Stimulated activated CD8-positive, alpha-beta memory T cell treated with anti-CD3 and anti-CD28 coated beads, Interleukin-15, amount 100 ng/mL, for 1 hour (primary cell): Measurements from ENCODE around the gene RBMY1J.
"Not testable (repeated sequence)": the region's sequence is repeated elsewhere in the genome, so short reads cannot be mapped to it uniquely, and the experiment has no call there.

Experiments
- DNase-seq: peaks from one replicate; pipeline ENCODE4 v3.0.0-alpha.2; 2020; ENCODE audit warnings: low read depth

The RBMY1J gene

DNA sequence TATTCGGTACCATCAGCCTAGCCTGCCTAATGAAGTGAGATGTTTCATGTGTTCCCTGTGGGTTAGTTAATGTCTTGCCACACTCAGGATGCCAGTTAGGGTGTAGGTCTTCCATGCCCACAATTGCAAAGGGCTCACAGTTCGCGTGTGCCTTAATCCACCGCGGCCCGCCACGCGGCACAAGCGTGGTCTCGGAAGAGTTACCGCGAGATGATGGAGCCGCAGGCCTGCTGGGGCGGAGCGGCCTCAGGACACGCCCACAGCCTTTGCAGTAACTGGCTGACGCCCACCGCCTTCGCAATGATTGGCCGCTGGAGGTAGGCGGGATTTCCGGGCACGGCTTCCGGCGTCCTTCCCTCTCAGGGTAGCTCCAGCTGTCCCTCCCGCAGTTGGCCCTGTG is at the start of gene RBMY1J:
RBMY1J (plus strand) TSS at position 301 of the 400 bp plus-strand sequence. CDS start 2,038 bp downstream, outside the sequence.
- not testable (repeated sequence) for DNase-seq

DNA sequence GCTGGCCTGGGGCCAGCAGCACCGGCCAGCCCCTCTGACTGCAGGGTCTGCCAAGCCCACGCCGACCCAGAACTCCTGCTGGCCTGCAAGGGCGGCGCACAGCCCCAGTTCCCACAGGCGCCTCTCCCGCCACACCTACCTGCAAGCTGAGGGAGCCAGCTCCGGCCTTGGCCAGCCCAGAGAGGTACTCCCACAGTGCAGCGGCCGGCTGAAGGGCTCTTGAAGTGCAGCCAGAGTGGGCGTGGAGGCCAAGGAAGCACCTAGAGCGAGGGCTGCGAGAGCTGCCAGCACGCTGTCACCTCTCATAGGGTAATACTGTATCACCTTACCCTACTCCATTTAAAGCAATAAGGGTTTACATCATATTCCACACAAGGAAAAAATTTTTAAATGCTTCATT is 35.8 kb upstream of the RBMY1J start:
- no peak for DNase-seq

DNA sequence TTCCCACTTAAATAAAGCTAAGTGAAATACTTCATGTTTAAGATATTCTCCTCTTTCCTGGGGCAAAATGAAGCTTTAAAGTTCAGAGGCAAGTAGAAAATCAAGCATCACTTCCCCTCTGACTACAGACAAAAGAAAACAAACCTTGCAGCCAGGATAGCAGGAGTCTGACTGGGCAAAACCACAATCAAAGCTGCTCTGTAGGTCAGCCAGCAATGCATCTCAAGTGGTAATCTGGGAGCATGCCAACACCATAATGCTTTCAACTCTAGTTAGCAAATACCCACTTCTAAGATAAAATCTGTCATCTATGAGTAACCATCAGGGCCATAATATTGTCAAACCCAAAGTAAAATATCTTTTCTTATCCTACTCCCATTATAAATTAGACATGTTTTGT is 32.6 kb upstream of the RBMY1J start:
- no peak for DNase-seq

DNA sequence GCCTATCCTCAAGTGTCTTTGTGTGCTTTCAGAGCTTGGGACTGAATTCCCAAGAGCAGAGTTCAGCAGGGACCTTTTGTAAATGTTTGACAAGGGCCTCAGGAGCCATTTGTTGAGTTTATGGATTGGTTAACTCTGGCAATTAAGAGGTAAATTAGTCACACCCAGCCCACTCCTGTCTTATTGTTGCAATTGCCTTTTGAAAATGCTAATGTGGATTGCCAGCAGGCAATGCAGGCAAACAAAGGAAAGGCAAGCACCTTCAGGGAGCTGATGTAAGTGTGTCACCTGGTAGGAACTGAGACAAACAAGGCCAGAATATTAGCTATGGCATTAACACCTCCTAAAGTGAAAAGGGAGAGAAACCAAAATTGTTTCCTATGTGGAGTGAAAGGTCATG is 29.7 kb upstream of the RBMY1J start:
- DNase-seq = no peak

DNA sequence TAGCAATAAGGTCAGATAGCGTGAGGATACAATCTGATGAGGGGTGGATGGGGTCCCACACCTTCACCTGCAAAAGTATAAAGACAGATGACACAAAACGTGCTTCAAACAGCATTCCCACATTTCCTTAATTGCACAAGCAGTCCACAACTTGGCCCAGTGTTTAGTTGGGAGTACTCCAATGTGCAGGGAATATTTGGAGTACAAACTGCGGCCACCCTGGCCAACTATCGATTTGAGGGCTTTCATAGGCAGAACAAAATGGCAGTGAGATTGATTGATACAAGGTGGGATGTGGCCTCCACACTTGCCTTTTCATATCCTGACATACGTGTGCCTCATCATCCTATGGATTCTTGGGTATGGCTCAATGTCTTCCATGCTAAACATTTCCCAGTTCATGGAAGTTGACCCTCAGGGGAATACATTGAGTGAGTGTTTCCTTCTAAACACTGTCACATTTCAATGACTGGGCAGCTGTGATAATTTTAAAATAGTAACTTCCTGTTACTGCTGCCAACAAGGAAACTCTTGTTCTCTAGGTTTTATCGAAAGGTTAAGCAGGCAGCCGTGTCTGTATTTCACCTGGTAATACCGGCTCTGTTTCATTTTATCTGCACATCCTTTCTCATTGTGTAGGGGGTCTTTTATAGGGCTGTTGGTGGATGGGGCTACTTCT is 41.6 kb downstream of the RBMY1J start:
- DNase-seq = not testable (repeated sequence)

DNA sequence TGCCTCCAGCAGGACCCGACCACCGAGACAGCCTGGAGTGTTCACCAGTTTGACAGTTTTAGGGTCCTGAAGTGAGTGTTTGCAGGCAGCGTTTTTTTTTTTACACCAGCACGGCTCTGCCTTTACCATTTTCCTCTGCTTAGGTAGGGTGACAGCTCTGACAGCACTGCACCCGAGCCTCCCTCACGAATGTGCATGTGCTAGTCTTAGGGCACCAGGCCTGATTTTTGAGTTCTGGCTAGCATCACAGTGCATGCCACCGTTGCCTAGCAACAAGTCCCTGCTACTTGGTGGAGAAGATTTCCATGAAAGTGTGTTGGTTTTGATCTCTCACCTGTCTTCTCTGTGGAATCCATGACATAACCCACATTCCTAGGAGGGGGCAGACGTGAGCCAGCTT is 52.3 kb downstream of the RBMY1J start:
- not testable (repeated sequence) for DNase-seq

DNA sequence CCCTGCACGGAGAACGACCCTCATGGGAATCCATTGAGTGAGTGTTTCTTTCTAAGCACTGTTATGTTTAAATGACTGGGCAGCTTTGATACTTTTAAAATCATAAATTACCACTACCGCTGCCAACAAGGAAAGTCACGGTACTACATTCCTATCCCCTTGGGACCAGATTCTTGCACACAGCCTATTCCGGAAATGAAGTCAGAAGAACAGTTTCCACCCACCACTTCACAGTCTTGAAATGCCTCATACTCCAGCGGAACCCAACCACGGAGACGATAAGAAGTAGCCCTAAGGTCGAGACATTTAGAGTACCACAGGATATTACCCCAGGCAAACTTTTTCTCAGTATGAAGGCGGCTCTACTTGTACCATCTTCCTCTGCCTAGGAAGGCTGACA is 58.8 kb downstream of the RBMY1J start:
- not testable (repeated sequence) for DNase-seq
